ENCODE measurements around the gene SLC6A2. TPM values are rescaled to one million over a fixed set of nuclear protein-coding genes. Genes with fewer than 3 reads are reported as not detected.

The SLC6A2 gene
- total RNA-seq, 2 experiments from 2014 or later = not detected

- ChIA-PET POLR2A (no interaction called here), CTCF (interaction anchor here (0.6 kb wide), 1 partner anchor 160 kb away, joined by 4 read pairs; no protein-coding TSS in a partner anchor)
These were observed 904 bp downstream of the SLC6A2 start for GRCh38 chr16:55656691-55657092.

GRCh38 chr16:55657616-55658015 lies 1.8 kb downstream of the SLC6A2 start:
- Mint-ChIP-seq H3K36me3 (ENCODE audit: low read depth) (no peaks in the 10 kb centered on the region), H3K9me3 (no peaks in the 10 kb centered on the region), H3K4me1 (no peaks in the 10 kb centered on the region), H3K27me3 (peaks cover 13% of the 10 kb centered on the region), H3K4me3 (no peak overlapping the region), H3K27ac (no peak overlapping the region)
- DNase-seq = no peak
- ChIA-PET POLR2A (no interaction called here), CTCF (interaction anchor here (0.6 kb wide), 1 partner anchor 159 kb away, joined by 4 read pairs; no protein-coding TSS in a partner anchor)

More at GRCh38 chr16:55656691-55657092, 904 bp downstream of the SLC6A2 start:
- peaks cover 13% of the 10 kb centered on the region for H3K27me3 Mint-ChIP-seq
- no peaks in the 10 kb centered on the region for H3K9me3 Mint-ChIP-seq
- no peaks in the 10 kb centered on the region for H3K4me1 Mint-ChIP-seq
- H3K36me3 Mint-ChIP-seq (ENCODE audit: low read depth) = no peaks in the 10 kb centered on the region
- DNase-seq = no peak
- no peak overlapping the region for H3K4me3 Mint-ChIP-seq
- H3K27ac Mint-ChIP-seq = no peak overlapping the region

GRCh38 chr16:55658898-55659420 lies 3.2 kb downstream of the SLC6A2 start:
- Mint-ChIP-seq H3K4me1 (no peaks in the 10 kb centered on the region), H3K4me3 (no peak overlapping the region), H3K36me3 (ENCODE audit: low read depth) (no peaks in the 10 kb centered on the region), H3K27me3 (peaks cover 13% of the 10 kb centered on the region), H3K9me3 (no peaks in the 10 kb centered on the region), H3K27ac (no peak overlapping the region)
- ChIA-PET CTCF (interaction anchor here (0.9 kb wide), 1 partner anchor 19 kb away, joined by 3 read pairs; no protein-coding TSS in a partner anchor), POLR2A (no interaction called here)
- DNase-seq = no peak

GRCh38 chr16:55660026-55660425 lies 4.2 kb downstream of the SLC6A2 start:
- H3K27ac Mint-ChIP-seq = no peak overlapping the region
- no peak for DNase-seq
- no peaks in the 10 kb centered on the region for H3K9me3 Mint-ChIP-seq
- ChIA-PET CTCF (interaction anchor here (0.9 kb wide), 1 partner anchor 20 kb away, joined by 3 read pairs; no protein-coding TSS in a partner anchor), POLR2A (no interaction called here)
- H3K4me1 Mint-ChIP-seq = no peaks in the 10 kb centered on the region
- H3K36me3 Mint-ChIP-seq (ENCODE audit: low read depth) = no peaks in the 10 kb centered on the region
- peaks cover 13% of the 10 kb centered on the region for H3K27me3 Mint-ChIP-seq
- H3K4me3 Mint-ChIP-seq = no peak overlapping the region

GRCh38 chr16:55660828-55661227 lies 5.0 kb downstream of the SLC6A2 start:
- Mint-ChIP-seq H3K9me3 (no peaks in the 10 kb centered on the region), H3K27me3 (peaks cover 13% of the 10 kb centered on the region), H3K27ac (no peak overlapping the region), H3K36me3 (ENCODE audit: low read depth) (no peaks in the 10 kb centered on the region), H3K4me1 (no peaks in the 10 kb centered on the region), H3K4me3 (no peak overlapping the region)
- ChIA-PET CTCF (no interaction called here), POLR2A (no interaction called here)
- no peak for DNase-seq

GRCh38 chr16:55661941-55662643 lies 6.3 kb downstream of the SLC6A2 start:
- H3K36me3 Mint-ChIP-seq (ENCODE audit: low read depth) = no peaks in the 10 kb centered on the region
- peaks cover 5% of the 10 kb centered on the region for H3K27me3 Mint-ChIP-seq
- no peak for DNase-seq
- no peaks in the 10 kb centered on the region for H3K4me1 Mint-ChIP-seq
- ChIA-PET CTCF (no interaction called here), POLR2A (no interaction called here)
- no peaks in the 10 kb centered on the region for H3K9me3 Mint-ChIP-seq
- H3K27ac Mint-ChIP-seq = no peak overlapping the region
- no peak overlapping the region for H3K4me3 Mint-ChIP-seq

GRCh38 chr16:55662644-55663031 lies 6.8 kb downstream of the SLC6A2 start:
- H3K27me3 Mint-ChIP-seq = peaks cover 4% of the 10 kb centered on the region
- POLR2A ChIA-PET = no interaction called here
- CTCF ChIA-PET = no interaction called here

GRCh38 chr16:55663225-55663624 lies 7.4 kb downstream of the SLC6A2 start:
- Mint-ChIP-seq H3K36me3 (ENCODE audit: low read depth) (no peaks in the 10 kb centered on the region), H3K4me3 (no peak overlapping the region), H3K27ac (no peak overlapping the region), H3K9me3 (no peaks in the 10 kb centered on the region), H3K4me1 (no peaks in the 10 kb centered on the region), H3K27me3 (peaks cover 2% of the 10 kb centered on the region)
- POLR2A ChIA-PET = no interaction called here
- CTCF ChIA-PET = no interaction called here
- DNase-seq = no peak

More at GRCh38 chr16:55662644-55663031, 6.8 kb downstream of the SLC6A2 start:
- Mint-ChIP-seq H3K4me1 (no peaks in the 10 kb centered on the region), H3K27ac (no peak overlapping the region), H3K9me3 (no peaks in the 10 kb centered on the region), H3K4me3 (no peak overlapping the region), H3K36me3 (ENCODE audit: low read depth) (no peaks in the 10 kb centered on the region)
- DNase-seq = no peak

- H3K4me1 Mint-ChIP-seq = no peaks in the 10 kb centered on the region
- H3K27me3 Mint-ChIP-seq = peaks cover under 1% of the 10 kb centered on the region
- DNase-seq = no peak
- H3K27ac Mint-ChIP-seq = no peak overlapping the region
- H3K4me3 Mint-ChIP-seq = no peak overlapping the region
- H3K9me3 Mint-ChIP-seq = no peaks in the 10 kb centered on the region
- no peaks in the 10 kb centered on the region for H3K36me3 Mint-ChIP-seq (ENCODE audit: low read depth)
- CTCF ChIA-PET = interaction anchor here (1.0 kb wide), 1 partner anchor 199 kb away, joined by 3 read pairs; no protein-coding TSS in a partner anchor
- POLR2A ChIA-PET = no interaction called here
These were observed 8.2 kb downstream of the SLC6A2 start for GRCh38 chr16:55663765-55664677.

GRCh38 chr16:55664786-55665407 lies 9.1 kb downstream of the SLC6A2 start:
- ChIA-PET POLR2A (no interaction called here), CTCF (interaction anchor here (1.0 kb wide), 1 partner anchor 200 kb away, joined by 3 read pairs; no protein-coding TSS in a partner anchor)
- DNase-seq = no peak
- no peaks in the 10 kb centered on the region for H3K4me1 Mint-ChIP-seq
- H3K27ac Mint-ChIP-seq = no peak overlapping the region
- no peak overlapping the region for H3K4me3 Mint-ChIP-seq
- no peaks in the 10 kb centered on the region for H3K36me3 Mint-ChIP-seq (ENCODE audit: low read depth)
- H3K9me3 Mint-ChIP-seq = no peaks in the 10 kb centered on the region
- no peaks in the 10 kb centered on the region for H3K27me3 Mint-ChIP-seq

GRCh38 chr16:55665511-55665910 lies 9.7 kb downstream of the SLC6A2 start:
- Mint-ChIP-seq H3K4me1 (no peaks in the 10 kb centered on the region), H3K27me3 (no peaks in the 10 kb centered on the region), H3K36me3 (ENCODE audit: low read depth) (no peaks in the 10 kb centered on the region), H3K4me3 (no peak overlapping the region), H3K27ac (no peak overlapping the region), H3K9me3 (no peaks in the 10 kb centered on the region)
- ChIA-PET CTCF (interaction anchor here (1.0 to 1.5 kb wide), 2 partner anchors 200 to 201 kb away, joined by 3 read pairs; no protein-coding TSS in a partner anchor), POLR2A (no interaction called here)
- DNase-seq = no peak

- DNase-seq = no peak
- Mint-ChIP-seq H3K27ac (no peak overlapping the region), H3K9me3 (no peaks in the 10 kb centered on the region), H3K27me3 (no peaks in the 10 kb centered on the region), H3K36me3 (ENCODE audit: low read depth) (no peaks in the 10 kb centered on the region), H3K4me1 (no peaks in the 10 kb centered on the region), H3K4me3 (no peak overlapping the region)
- ChIA-PET POLR2A (no interaction called here), CTCF (interaction anchor here (1.3 to 1.5 kb wide), 2 partner anchors 14 to 201 kb away, joined by 3 read pairs; no protein-coding TSS in a partner anchor)
These were observed 10.2 kb downstream of the SLC6A2 start for GRCh38 chr16:55666012-55666411.

Data from activated CD4-positive, alpha-beta T cell treated with anti-CD3 and anti-CD28 coated beads, Interleukin-2, amount 10 ng/mL, durations not matched to agents 7 days and 5 days (primary cell).